Ishikawa (cell line): Measurements from ENCODE around the gene AFAP1L1.

Source experiments
- RAD21 ChIP-seq: IDR thresholded peaks from 2 replicates; pipeline ENCODE4 v1.6.1; 2012; ENCODE audit warnings: low read depth
- REST ChIP-seq: IDR thresholded peaks from 2 replicates; pipeline ENCODE4 v1.6.1; 2012; ENCODE audit warnings: low read depth, mild to moderate bottlenecking
- YY1 ChIP-seq: IDR thresholded peaks from 2 replicates; pipeline ENCODE4 v1.6.1; 2012; ENCODE audit warnings: low read depth

GRCh38 chr5:149363936-149364335 is 92.3 kb downstream of the AFAP1L1 start:
- no peak for TF ChIP-seq REST
- TF ChIP-seq YY1: no peak
- no peak for TF ChIP-seq RAD21
